GM19035 (cell line): ENCODE data around the gene BAHCC1.
"Not testable (repeated sequence)": the region's sequence is repeated elsewhere in the genome, so short reads cannot be mapped to it uniquely, and the experiment has no call there.

Experiments used
- ATAC-seq: cut with Tn5 transposase; IDR thresholded peaks from one replicate; pipeline ENCODE4 v1.9.1; 2021; ENCODE audit not compliant: unreplicated experiment

BAHCC1 gene

DNA sequence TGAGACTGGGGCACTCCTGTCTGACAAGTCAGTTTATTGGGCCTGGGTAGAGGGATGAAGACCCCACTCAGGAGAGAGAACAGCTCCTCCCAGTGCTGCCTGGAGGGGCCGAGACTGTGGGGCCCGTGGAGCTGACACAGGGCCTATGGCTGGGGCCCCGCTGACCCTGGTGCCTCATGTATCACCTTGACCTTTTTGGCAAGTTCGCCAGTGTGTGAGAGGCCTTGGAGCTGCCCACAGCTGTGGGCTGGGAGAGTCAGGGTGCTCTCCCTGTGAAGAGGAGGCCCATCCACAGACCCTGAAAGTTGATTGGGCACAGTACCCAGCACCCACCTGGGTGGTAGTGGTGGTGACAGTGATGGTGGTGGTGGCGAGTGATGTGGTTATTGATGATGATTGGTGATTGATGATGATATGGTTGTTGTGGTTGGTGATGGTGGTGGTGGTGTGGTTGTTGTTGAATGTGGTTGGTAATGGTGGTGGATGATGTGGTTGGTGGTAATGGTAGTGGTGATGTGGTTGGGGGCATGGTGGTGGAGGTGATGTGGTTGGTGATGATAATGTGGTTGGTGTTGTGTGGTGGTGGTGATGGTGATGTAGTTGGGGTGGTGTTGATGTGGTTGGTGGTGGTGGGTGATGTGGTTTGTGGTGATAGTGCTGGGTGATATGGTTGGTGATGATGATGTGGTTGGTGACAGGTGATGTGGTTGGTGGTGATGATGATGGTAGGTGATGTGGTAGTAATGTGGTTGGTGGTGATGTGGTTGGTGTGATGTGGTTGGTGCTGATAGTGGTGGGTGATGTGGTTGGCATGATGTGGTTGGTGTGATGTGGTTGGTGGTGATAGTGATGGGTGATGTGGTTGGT, 29.1 kb downstream of the BAHCC1 start:
- ATAC-seq = no peak

- ATAC-seq = not testable (repeated sequence)
Measured at GRCh38 chr17:81425041-81425440, 29.8 kb downstream of the BAHCC1 start.

- not testable (repeated sequence) for ATAC-seq
Measured at GRCh38 chr17:81425716-81426392, 30.6 kb downstream of the BAHCC1 start.

DNA sequence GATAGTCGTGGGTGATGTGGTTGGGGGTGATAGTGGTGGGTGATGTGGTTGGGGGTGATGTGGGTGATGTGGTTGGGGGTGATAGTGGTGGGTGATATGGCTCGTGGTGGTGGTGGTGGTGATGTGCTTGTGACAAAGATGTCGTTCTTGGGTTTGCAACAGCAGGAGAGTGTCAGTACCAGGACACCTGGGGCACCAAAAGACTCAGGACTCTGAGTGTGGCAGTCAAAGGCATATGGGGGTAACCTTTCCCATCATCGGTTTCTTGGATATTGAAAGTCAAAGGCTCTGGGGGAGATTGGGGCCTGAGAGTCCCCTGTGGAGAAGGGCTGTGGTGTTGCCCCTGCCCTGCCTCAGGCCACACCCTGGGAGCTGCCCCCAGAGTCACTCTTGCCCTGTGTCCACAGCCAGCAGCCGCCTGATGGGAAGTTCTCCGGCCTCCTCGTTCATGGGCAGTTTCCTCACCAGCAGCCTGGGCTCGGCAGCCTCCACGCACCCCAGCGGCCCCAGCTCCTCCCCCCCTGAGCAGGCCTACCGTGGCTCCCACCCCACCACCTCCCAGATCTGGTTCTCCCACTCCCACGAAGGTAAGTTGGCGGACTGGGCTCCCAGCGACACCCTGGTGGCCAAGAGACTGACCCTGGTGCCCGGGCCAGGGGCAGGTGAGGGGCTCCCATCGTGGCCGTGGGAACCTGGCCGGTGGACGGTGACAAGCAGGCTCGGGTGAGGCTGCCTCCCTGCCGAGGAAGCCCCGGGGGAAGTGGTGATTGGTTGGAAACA, 31.3 kb downstream of the BAHCC1 start:
- ATAC-seq = no peak

DNA sequence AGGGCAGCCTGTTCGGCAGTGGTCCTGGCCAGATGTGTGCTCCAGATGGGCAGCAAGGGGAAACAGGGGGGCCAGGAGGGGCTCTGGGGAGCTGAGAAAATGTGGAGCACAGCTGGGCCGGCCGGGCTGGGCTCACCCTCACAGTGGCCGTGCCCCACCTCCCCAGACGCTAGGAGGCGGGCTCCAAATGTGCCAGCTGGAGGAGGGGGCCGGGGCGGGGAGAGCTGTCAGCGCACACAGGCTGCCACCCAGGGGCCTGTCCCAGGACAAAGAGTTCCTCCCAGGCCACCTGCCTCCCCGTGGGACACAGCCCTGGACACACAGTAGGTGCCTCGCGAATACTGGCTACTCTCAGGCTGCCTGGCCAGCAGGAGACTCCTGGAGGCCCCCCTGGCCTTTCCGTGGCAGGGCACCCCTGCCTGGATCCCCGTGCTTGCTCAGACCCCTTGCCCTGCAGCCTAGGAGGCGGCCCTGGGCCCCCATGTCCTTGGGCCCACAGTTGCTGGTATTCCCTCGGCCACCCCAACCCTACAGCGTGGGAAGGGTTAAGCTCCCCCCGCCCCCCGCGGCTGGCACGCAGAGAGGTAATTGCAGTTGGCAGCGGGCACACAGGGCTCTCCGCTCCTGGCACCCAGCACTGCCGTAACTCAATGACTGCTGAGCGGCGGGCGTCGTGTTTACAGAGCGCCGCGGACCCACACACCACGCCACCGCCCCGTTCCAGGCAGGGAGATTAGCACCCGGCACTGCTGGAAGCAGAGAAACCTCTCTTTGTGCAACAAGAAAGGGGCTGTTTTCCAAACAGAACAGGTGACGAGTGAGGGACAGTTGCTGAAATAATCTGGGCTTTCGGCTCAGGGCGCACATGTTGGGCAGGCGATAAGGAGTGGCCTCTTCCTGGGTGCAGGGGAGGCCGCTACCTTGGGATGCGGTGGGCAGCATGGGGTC, 32.2 kb downstream of the BAHCC1 start:
- ATAC-seq = no peak

DNA sequence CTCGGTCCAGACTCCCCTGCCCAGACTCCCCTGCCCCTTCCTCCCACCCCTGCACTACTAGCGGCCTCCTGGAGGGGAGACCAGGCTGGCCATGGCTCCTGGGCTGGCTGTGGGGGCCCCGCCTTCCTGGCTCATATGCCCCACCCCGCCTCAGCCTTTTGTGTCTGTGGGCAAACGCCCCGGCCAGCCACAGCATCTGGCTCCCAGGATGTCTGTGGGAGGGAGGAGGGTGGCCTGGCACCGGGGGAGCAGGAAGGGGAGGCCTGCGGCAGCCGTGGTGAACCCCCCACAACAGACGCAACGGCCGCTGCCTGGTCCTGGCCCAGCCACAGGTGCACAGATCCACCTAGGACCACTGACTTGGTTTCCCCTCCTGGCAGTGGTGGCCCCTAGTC, 32.9 kb downstream of the BAHCC1 start:
- no peak for ATAC-seq

- no peak for ATAC-seq
Measured at GRCh38 chr17:81428516-81428915, 33.3 kb downstream of the BAHCC1 start.

DNA sequence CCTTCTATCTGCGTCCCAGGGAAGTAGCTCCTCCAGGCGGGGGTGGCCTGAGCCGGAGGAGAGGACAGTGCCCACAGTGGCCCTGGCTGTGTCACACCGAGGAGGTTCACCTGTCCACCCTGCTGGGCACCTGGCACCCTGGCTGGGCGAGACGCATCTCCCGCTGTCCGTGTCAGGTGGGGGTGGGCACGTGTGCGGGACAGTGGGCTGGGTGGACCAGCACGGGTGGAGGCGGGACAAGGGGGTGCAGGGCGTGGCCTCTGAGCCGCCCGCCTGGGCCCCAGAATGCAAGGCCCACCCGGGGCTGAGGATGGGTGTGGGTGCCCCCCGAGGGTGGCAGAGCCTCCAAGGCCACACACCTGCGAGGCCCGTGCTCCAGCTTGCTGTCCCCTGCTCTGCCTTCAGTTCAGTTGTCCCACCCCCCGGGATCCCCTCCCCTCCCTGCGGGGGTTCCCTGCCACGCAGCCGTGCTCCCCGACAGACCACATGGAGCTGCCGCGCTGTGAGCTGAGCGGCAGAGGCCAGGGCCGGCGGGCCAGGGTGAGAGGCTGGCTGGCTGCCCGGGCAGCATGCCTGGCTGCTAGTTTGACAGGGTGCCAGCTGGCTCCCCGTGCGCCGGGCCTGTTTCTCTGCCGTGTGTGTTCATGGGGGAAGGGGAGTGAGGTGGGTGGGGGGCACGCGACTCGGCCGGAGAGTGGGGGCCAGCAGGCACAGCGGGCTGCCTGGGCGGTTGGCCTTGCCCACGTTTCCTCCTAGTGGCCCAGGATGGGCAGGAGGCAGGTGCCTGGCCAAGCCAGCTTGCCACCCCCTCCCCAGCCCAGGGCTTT, 33.9 kb downstream of the BAHCC1 start:
- no peak for ATAC-seq

GRCh38 chr17:81429821-81430551, 34.7 kb downstream of the BAHCC1 start:
- no peak for ATAC-seq

DNA sequence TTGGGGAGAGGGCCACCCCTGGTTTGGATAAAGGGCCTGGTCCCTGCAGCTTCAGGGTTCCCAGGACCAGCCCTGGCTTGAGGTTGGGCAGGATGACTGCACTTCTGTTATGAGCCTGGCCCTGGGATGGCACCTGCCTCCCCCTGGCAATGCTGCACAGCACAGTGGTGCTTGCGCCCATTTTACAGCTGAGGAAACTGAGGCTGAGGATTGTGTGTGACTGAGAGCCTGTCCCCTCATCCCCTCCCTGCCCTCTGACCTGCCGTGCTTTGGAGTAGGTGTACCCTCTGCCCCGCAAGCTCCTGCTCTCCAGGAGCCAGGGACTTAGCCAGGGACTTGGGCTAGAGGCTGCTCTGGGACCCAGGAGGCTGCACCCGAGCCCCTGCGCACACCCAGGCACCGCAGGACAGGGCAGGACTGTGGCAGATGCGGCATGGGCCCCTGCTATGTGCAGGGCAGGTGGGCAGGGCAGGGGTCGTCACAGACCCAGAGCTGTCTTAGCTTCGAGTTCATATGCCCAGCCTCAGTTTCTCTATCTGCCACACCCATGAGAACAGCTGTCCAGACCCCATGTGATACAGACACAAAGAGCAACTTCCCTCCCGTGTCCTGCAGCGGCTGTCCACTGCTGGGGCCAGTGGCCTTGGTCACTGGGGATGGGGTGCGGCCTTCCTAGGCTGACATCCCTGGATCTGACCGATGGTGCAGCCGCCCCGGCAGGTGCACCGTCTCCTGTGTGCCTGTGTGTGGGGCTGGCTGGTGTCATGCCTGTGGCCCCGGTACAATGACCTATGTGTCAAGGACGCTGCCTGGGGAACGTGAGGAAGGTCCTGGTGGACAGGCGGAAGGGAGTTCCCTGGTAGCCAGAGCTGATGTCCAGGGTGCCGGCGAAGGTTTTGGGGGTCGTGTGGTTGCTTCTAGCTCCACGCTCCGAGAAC, 36.6 kb downstream of the BAHCC1 start:
- ATAC-seq = no peak

GRCh38 chr17:81432941-81433340, 37.7 kb downstream of the BAHCC1 start:
- no peak for ATAC-seq

DNA sequence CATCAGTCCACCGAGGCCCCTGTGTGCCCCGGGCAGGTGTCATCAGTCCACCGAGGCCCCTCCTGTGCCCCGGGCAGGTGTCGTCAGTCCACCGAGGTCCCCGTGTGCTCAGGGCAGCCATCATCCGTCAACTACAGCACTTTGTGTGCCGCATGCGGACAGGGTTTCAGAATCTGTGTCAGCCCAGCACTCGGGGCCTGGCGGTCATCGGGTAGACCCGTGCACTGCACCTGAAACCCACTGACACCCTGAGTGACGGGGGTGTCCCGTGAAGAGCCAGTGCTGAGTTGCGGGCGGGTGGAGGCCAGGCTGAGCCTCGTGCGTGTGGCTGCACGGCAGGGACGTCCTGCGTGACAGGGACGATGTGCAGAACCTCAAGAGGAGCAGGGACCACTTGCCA, 38.4 kb downstream of the BAHCC1 start:
- no peak for ATAC-seq

DNA sequence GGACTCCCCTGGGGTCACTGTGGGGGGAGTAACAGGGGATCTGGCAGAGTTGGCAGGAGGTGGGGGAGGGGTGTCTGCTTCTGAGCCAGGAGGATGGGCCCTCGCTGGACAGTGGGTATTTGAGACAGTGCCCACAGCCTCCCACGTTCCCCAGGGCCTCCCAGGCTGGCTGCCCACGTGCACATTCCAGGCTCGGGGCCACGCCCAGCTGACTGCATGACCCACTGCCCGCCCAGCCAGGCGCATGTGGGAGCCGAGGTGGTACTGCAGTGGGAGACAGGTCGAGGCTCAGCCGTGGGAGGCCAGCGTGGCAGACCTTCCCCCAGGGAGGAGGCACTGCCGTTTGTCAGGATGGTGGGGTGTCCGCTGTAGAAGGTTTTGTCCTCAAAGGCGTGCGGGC, 38.8 kb downstream of the BAHCC1 start:
- ATAC-seq = no peak

DNA sequence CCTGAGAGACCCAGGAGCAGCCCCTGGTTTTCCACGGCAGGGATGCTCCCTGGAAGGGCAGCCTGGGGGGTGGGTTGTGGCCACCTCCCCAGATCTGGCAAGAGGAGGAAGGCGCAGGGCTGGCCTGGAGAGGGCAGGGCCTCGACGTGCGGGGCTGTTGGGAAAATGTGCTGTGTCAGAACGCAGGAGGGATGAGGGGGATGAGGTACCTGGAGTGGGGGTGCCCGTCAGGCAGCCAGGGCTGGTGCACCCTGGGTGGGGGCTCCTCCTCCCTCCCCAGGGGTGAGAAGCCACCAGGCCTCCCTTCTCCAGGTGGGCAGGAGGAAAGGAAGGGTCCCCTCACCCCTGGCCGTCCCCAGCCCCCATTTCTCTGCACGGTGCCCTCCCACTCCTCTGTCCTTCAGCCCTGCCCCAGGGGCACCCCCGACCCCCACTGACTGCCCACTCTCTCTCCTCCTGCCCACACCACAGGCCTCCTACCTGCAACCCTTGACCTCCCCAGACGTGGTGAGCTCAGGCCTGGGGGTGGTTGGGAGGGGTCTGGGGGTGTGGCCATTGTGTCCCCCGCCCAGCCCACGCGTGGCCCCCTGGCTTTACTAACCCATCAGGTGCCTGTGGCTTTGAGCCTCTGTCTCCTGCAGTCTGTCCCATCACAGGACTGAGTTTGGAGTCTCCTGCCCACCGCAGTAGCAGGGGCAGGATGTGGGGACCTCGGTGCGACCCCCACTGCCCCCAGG, 39.6 kb downstream of the BAHCC1 start:
- ATAC-seq = no peak

DNA sequence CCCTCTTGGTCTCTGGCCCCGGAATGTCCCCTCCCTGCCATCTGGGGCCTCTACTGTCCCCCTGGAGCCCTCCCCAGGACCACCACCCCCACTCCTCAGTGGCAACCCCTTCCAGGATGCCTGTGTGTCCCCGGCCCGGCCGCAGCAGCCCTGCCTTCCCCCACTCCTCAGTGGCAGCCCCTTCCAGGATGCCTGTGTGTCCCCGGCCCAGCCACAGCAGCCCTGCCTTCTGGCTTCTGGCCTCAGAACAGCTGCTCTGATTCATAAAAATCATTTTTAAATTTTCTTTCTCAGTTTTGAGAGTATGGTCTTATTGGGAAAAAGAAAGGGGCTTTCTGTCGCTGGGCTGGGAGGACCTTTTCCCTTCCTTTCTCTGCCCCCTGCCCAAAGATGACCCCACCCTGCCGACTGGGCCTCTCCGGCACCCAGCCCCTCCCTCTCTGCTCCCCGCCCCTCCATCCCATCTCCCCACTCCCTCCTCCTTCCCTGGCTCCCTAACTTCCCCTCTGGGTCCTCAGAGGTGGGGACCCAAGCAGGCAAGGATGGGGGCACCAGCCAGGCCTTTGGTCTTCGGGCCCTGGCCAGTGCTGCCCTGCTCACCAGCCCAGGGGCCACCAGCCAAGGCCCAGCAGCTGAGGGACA, 40.5 kb downstream of the BAHCC1 start:
- ATAC-seq = no peak

DNA sequence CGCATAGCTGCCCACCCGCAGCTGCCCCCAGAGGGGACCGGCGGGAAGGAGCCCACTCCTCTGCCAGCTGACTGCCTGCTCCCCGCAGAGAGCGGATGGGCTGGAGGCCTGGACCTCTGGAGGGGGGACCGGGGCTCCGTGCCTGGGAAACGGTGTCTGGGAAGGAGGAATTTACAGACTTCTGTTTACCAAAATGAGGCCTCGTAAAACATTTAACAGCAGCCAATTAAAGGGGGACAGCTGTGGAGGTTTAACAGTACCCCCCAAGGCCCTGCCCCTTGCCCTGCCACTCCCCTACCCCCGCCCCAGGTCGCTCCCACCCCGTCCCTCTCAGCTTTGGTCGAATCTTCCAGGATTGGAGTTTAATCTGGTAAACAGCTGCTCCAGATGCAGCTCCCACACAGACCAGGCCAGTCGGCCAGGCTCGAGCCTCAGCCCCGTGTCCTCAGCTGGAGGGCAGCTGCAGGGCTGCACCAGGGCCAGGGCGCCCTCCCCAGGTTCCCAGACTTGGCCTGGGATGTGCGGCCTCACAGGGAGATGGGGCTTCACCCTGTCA, 41.1 kb downstream of the BAHCC1 start:
- ATAC-seq = no peak
